ENCODE measurements around the gene RNF121.

Gene RNF121

GRCh38 chr11:71987521-71987920 lies 58.7 kb downstream of the RNF121 start:
- DNase-seq (ENCODE audit: low read depth in 2 of 2) = no peak

GRCh38 chr11:71988050-71988449 lies 59.2 kb downstream of the RNF121 start:
- DNase-seq (ENCODE audit: low read depth in 2 of 2) = no peak

DNA sequence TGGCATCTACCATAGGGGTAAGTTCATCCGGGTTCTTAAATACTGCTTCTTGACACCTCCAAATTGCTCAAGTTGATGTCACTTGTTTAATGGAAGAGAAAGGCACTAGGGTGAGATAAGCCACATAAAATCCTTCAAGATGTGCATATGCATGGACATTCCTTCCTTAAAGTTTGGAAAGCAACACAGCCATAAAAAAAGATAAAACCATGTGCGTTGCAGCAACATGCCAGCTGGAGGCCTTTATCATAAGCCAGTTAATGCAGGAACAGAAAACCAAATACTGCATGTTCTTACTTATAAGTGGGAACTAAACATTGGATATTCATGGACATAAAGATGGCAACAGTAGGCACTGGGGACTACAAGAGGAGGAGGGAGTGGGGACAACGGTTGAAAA lies 61.9 kb downstream of the RNF121 start:
- no peak for DNase-seq (ENCODE audit: low read depth in 2 of 2)

- DNase-seq (ENCODE audit: low read depth in 2 of 2) = no peak
Observed at GRCh38 chr11:71991494-71991893, 62.6 kb downstream of the RNF121 start.

- no peak for DNase-seq (ENCODE audit: low read depth in 2 of 2)
Observed at GRCh38 chr11:71992136-71992730, 63.4 kb downstream of the RNF121 start.

DNA sequence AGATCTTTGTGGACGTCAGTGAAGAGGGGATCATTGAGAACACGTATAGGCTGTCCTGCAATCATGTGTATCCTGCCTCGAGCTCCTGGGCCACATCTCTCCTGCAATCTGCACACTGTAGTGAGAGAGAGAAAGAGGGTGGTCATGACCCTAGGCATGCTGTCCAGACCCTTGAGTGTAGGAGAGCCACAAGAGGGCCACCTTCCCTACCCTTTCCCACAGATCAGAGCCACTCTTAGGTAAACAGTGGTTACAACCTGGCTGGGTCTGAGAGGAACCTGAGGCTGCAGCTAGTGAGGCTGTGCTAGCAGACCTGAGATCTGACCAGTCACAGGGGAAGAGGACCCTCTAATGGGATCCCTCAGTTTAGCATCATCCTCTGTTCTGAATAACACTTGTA lies 65.9 kb downstream of the RNF121 start:
- no peak for DNase-seq (ENCODE audit: low read depth in 2 of 2)

DNA sequence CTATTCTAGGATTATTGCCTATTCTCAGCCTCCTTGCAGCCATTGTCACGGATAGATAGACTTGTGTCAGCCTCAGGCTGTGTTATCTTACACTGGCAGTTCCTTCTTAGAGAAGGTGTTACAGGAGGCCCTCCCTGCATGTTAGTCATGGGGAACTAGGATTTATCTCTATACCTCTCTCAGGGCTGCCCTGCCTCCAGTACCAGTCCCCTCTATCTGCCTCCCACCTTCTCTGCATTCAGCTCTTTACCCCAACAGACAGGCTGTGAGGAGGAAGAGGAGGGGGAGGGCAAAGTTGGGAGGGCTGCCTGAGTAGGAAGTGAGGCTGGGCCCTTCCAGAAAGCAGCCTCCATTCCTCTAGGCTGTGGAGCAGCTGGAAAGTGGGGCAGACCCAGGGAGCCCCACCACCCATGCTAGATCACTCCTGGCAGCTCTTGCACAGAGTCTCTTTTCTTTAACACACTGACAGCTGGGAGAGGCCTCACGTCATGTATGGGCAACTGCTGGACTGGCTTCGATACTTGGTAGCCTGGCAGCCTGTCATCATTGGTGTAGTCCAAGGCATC lies 67.0 kb downstream of the RNF121 start:
- no peak for DNase-seq (ENCODE audit: low read depth in 2 of 2)

GRCh38 chr11:71996517-71996916 lies 67.7 kb downstream of the RNF121 start:
- DNase-seq (ENCODE audit: low read depth in 2 of 2) = no peak

- DNase-seq (ENCODE audit: low read depth in 2 of 2) = no peak
Observed at GRCh38 chr11:71996946-71997345, 68.1 kb downstream of the RNF121 start.

DNA sequence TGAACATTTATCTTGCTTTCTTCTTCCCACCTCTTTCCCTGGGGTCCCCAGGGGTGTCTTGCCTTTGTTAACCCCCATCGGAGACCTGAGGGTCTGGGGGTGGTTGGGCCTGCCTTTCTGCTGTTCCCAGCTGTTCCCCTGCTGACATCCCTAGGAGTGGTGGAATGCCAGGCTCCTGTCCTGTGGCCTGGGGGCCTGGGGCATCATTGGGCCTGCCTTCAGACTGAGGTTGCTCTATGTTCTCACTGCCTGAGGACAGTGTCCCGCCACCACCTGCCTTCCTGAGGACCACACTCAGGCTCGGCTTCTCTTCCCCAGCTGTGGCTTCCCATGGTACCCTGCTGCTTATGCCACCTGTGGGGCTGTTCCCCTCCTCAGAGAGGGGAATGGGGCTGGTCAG lies 68.7 kb downstream of the RNF121 start:
- no peak for DNase-seq (ENCODE audit: low read depth in 2 of 2)

GRCh38 chr11:71998061-71998460 lies 69.2 kb downstream of the RNF121 start:
- no peak for DNase-seq (ENCODE audit: low read depth in 2 of 2)

- peak in 1 of 2 donors; percentile 2 for DNase-seq (ENCODE audit: low read depth in 2 of 2)
Observed at GRCh38 chr11:71998649-71999310, 69.9 kb downstream of the RNF121 start, which contains the start of gene IL18BP. TSS of gene IL18BP (plus strand) at chr11:71998909. CDS start at chr11:71999985, 1,076 bp downstream.

DNA sequence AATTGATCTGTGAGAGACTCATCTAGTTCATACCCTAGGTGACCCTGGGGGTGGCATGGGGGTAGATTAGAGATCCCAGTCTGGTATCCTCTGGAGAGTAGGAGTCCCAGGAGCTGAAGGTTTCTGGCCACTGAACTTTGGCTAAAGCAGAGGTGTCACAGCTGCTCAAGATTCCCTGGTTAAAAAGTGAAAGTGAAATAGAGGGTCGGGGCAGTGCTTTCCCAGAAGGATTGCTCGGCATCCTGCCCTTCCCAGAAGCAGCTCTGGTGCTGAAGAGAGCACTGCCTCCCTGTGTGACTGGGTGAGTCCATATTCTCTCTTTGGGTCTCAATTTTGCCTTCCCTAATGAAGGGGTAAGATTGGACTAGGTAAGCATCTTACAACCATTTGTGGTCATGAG lies 70.5 kb downstream of the RNF121 start:
- no peak for DNase-seq (ENCODE audit: low read depth in 2 of 2)

- no peak for DNase-seq (ENCODE audit: low read depth in 2 of 2)
Observed at GRCh38 chr11:71999798-72000197, 71.0 kb downstream of the RNF121 start.

- DNase-seq (ENCODE audit: low read depth in 2 of 2) = no peak
Observed at GRCh38 chr11:72000202-72000867, 71.5 kb downstream of the RNF121 start.

- DNase-seq (ENCODE audit: low read depth in 2 of 2) = no peak
Observed at GRCh38 chr11:72001285-72001684, 72.4 kb downstream of the RNF121 start.

GRCh38 chr11:72001834-72002591 lies 73.2 kb downstream of the RNF121 start:
- no peak for DNase-seq (ENCODE audit: low read depth in 2 of 2)

DNA sequence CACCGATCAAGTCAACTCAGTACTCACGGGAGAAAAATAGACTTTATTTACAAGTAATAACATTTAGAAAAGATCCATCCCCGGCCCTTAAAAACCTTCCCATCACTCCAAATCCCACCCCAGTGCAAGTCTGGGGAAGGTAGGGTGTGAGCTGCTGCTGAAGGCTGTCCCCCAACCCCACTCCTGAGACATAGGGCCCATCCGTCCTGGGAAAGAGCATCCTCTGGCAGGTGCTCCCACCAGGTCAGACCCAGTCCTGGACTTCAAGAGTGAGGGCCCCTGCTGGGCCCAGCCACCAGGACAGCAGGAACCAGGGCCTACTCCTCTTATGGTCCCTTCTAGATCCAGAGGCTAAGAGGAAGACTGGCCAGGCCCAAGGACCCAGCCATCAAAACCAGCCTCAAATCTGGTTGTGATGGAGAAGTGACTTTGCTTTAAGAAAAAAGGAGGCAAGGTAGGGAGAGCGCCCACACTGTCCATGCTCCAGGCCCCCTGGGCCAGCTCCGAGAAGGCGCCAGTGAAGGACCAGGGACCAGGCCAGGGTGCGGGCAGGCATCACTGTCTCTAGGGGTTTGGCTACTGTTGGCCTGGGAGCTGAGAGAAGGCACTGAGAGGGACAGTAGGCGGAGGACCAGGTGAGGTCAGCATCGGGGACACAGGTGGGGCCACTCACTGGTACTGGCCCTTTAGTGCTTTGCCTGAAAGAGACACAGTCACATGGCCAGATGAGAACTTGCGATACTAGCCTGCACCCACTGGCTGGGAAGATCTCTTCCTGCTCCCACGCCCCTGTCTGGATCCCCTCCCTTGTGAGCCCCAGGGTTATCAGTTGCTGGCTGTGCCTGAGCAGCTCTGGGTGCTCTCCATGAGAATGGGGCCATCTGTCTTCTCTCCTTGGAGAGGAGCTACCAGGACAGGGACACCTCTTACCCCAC lies 74.3 kb downstream of the RNF121 start:
- no peak for DNase-seq (ENCODE audit: low read depth in 2 of 2)

DNA sequence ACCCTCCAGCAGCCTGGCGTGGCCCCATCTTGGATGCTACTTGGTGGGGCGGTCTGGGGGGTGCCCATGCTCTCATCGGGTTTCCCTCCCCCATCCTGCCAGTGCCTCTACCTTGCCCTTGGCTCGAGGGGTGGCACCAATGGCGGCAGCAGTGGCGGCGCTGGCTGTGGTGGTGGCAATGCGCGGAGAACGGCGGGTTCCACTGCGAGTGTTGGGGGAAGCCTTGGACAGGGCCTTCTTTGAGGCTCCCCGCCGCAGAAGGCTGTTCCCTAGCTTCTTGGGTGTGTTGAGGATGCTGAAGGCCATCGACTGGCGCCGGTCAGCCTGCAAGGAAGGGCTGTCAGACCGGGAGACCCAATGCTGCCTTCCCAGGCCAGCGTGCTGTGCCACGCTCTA lies 74.9 kb downstream of the RNF121 start:
- DNase-seq (ENCODE audit: low read depth in 2 of 2) = no peak

- DNase-seq (ENCODE audit: low read depth in 2 of 2) = no peak
Observed at GRCh38 chr11:72004515-72005346, 75.9 kb downstream of the RNF121 start.

Measured in stimulated activated CD4-positive, alpha-beta T cell treated with anti-CD3 and anti-CD28 coated beads, Interleukin-1b, Interleukin-23, amount 100 ng/mL, for 4 hours (primary cell).